Measurements from ENCODE around the gene NPAT.

NPAT gene

GRCh38 chr11:108224911-108225786 lies 2.7 kb upstream of the NPAT start:
- Histone ChIP-seq H3K9me3 (ENCODE audit: control insufficient read depth, low read length) (no peaks in the 10 kb centered on the region), H3K36me3 (ENCODE audit: control insufficient read depth, insufficient read depth, low read length) (no peaks in the 10 kb centered on the region), H3K79me2 (peaks cover 16% of the 10 kb centered on the region), H3K4me2 (ENCODE audit: low read length) (peak overlapping the region; percentile 59), H3K4me3 (ENCODE audit: low read depth, low read length) (peak overlapping the region; percentile 3), H2AFZ (peak overlapping the region; percentile 33), H3K4me1 (peaks cover 5% of the 10 kb centered on the region), H3K27ac (peak overlapping the region; percentile 19), H3K9ac (no peak overlapping the region), H3K27me3 (ENCODE audit: control insufficient read depth, insufficient read depth, low read length) (no peaks in the 10 kb centered on the region)
- TF ChIP-seq CTCF (IDR thresholded peaks at IDR 0.05) = no peak

GRCh38 chr11:108224366-108224765 lies 1.9 kb upstream of the NPAT start:
- H3K4me2 ChIP-seq (ENCODE audit: low read length) = peak overlapping the region; percentile 68
- no peak overlapping the region for H3K9ac ChIP-seq
- H3K36me3 ChIP-seq (ENCODE audit: control insufficient read depth, insufficient read depth, low read length) = no peaks in the 10 kb centered on the region
- no peak for TF ChIP-seq CTCF (IDR thresholded peaks at IDR 0.05)
- H3K4me3 ChIP-seq (ENCODE audit: low read depth, low read length) = peak overlapping the region; percentile 72
- H2AFZ ChIP-seq = no peak overlapping the region
- peaks cover 16% of the 10 kb centered on the region for H3K79me2 ChIP-seq
- peaks cover 5% of the 10 kb centered on the region for H3K4me1 ChIP-seq
- H3K27ac ChIP-seq = peak overlapping the region; percentile 88
- no peaks in the 10 kb centered on the region for H3K9me3 ChIP-seq (ENCODE audit: control insufficient read depth, low read length)
- H3K27me3 ChIP-seq (ENCODE audit: control insufficient read depth, insufficient read depth, low read length) = no peaks in the 10 kb centered on the region

- Histone ChIP-seq H3K9me3 (ENCODE audit: control insufficient read depth, low read length) (no peaks in the 10 kb centered on the region), H2AFZ (peak overlapping the region; percentile 90), H3K4me3 (ENCODE audit: low read depth, low read length) (peak overlapping the region; percentile 72), H3K27ac (peak overlapping the region; percentile 88), H3K4me1 (peaks cover 5% of the 10 kb centered on the region), H3K9ac (peak overlapping the region; percentile 37), H3K4me2 (ENCODE audit: low read length) (peak overlapping the region; percentile 68), H3K79me2 (peaks cover 19% of the 10 kb centered on the region), H3K36me3 (ENCODE audit: control insufficient read depth, insufficient read depth, low read length) (no peaks in the 10 kb centered on the region), H3K27me3 (ENCODE audit: control insufficient read depth, insufficient read depth, low read length) (no peaks in the 10 kb centered on the region)
- TF ChIP-seq CTCF (IDR thresholded peaks at IDR 0.05) = no peak
Observed at GRCh38 chr11:108223348-108224149, 1.1 kb upstream of the NPAT start.

GRCh38 chr11:108221911-108222573 lies 396 bp downstream of the NPAT start:
- H3K4me3 ChIP-seq (ENCODE audit: low read depth, low read length) = peak overlapping the region; percentile 72
- no peaks in the 10 kb centered on the region for H3K36me3 ChIP-seq (ENCODE audit: control insufficient read depth, insufficient read depth, low read length)
- H3K9ac ChIP-seq = peak overlapping the region; percentile 17
- TF ChIP-seq CTCF (IDR thresholded peaks at IDR 0.05) = no peak
- H3K27me3 ChIP-seq (ENCODE audit: control insufficient read depth, insufficient read depth, low read length) = no peaks in the 10 kb centered on the region
- peaks cover 5% of the 10 kb centered on the region for H3K4me1 ChIP-seq
- H2AFZ ChIP-seq = peak overlapping the region; percentile 63
- H3K4me2 ChIP-seq (ENCODE audit: low read length) = peak overlapping the region; percentile 72
- peaks cover 19% of the 10 kb centered on the region for H3K79me2 ChIP-seq
- H3K9me3 ChIP-seq (ENCODE audit: control insufficient read depth, low read length) = no peaks in the 10 kb centered on the region
- H3K27ac ChIP-seq = peak overlapping the region; percentile 88
